ENCODE results near the gene KNL1. TPM values are rescaled to one million over a fixed set of nuclear protein-coding genes. Genes with fewer than 3 reads are reported as not detected.
A peak's percentile ranks its signal among the peaks of the same experiment; 100 is the strongest.

The KNL1 gene
- total RNA-seq, 1 experiment from 2014 or later = 25.8 TPM

DNA sequence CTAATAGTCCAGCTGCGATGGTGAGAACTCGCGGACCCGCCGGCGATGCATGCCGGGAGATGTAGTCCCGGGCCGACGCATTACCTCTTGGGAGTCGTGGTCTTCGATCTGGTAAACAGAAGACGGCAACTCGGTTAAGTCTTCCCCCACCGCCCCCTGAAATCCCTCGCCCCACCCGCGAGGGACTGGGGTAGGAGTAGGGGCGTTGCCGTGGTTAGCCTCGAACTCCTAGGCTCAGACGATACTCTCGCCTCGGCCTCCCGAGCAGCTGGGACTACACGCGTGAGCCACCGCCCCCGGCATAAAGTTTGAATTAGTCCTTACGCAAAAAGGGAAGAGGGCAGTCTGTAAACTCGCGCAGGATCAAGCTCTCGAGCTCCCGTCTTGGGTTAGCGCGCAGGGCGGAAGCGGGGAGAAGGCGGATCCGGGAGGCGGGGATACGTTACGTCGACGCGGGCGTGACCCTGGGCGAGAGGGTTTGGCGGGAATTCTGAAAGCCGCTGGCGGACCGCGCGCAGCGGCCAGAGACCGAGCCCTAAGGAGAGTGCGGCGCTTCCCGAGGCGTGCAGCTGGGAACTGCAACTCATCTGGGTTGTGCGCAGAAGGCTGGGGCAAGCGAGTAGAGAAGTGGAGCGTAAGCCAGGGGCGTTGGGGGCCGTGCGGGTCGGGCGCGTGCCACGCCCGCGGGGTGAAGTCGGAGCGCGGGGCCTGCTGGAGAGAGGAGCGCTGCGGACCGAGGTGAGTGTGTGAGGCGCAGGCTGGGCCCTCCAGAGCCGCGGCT lies 100.8 kb downstream of the KNL1 start, which contains the start of gene RAD51:
Gene RAD51 (plus strand): TSS at position 487 of the 781 bp plus-strand sequence. CDS start 3,585 bp downstream, outside the sequence.
- H3K4me1 ChIP-seq (ENCODE audit: low read length) = peaks cover 18% of the 10 kb centered on the region
- no peaks in the 10 kb centered on the region for H3K9me3 ChIP-seq (ENCODE audit: low read length)
- H3K36me3 ChIP-seq (ENCODE audit: insufficient read depth, low read length) = peaks cover 8% of the 10 kb centered on the region; the same call in 1 of the 2 replicates
- peak within 1 kb of the TSS; percentile 95 for H3K4me3 ChIP-seq (ENCODE audit: low read length)
- peak within 1 kb of the TSS; percentile 92 for H3K9ac ChIP-seq (ENCODE audit: low read length)
- no peaks in the 10 kb centered on the region for H3K9me2 ChIP-seq (replicated peaks; ENCODE audit: insufficient read depth, low read length)
- peak within 1 kb of the TSS; percentile 90 for H2AFZ ChIP-seq (ENCODE audit: low read length)
- peak within 1 kb of the TSS; percentile 87 for H3K27ac ChIP-seq (ENCODE audit: low read length)
- DNase-seq = peak; percentile 98
- H3K4me2 ChIP-seq (ENCODE audit: low read depth, low read length, poor library complexity, severe bottlenecking) = peak within 1 kb of the TSS; percentile 95
- no peaks in the 10 kb centered on the region for H3K27me3 ChIP-seq (ENCODE audit: low read length)
- H4K20me1 ChIP-seq (ENCODE audit: insufficient read depth, low read depth, low read length) = no peaks in the 10 kb centered on the region
- H3K79me2 ChIP-seq (ENCODE audit: low read length) = peaks cover 36% of the 10 kb centered on the region

DNA sequence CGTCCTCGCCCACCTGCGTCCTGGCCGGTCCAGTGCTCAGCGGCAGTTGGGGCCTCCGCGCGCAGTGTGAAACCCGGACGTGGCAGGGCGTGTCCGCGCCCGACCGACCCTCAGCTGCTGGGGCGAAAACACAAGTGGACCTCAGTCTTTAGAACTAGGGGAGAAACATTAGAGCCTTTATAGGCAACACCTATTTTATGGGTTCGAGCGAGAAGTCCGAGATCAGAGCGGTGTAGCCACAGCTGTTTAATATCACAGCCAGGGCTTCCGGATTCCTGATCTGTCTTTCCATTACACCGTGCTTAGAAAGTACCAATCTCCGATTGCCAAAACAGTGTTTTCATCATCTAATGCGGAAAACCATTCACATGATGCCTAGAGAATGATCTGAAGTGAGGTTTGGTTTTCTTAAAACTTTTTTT lies 101.4 kb downstream of the KNL1 start:
- Histone ChIP-seq H4K20me1 (ENCODE audit: insufficient read depth, low read depth, low read length) (no peaks in the 10 kb centered on the region), H3K27me3 (ENCODE audit: low read length) (no peaks in the 10 kb centered on the region), H3K4me1 (ENCODE audit: low read length) (peaks cover 18% of the 10 kb centered on the region), H3K36me3 (ENCODE audit: insufficient read depth, low read length) (peaks cover 14% of the 10 kb centered on the region; the same call in 1 of the 2 replicates), H2AFZ (ENCODE audit: low read length) (peak overlapping the region; percentile 61; the same call in 1 of the 2 replicates), H3K79me2 (ENCODE audit: low read length) (peaks cover 38% of the 10 kb centered on the region), H3K9me2 (replicated peaks; ENCODE audit: insufficient read depth, low read length) (no peaks in the 10 kb centered on the region), H3K4me2 (ENCODE audit: low read depth, low read length, poor library complexity, severe bottlenecking) (peak overlapping the region; percentile 95), H3K9ac (ENCODE audit: low read length) (peak overlapping the region; percentile 92), H3K27ac (ENCODE audit: low read length) (peak overlapping the region; percentile 87), H3K4me3 (ENCODE audit: low read length) (peak overlapping the region; percentile 95), H3K9me3 (ENCODE audit: low read length) (no peaks in the 10 kb centered on the region)
- DNase-seq = peak; percentile 73

DNA sequence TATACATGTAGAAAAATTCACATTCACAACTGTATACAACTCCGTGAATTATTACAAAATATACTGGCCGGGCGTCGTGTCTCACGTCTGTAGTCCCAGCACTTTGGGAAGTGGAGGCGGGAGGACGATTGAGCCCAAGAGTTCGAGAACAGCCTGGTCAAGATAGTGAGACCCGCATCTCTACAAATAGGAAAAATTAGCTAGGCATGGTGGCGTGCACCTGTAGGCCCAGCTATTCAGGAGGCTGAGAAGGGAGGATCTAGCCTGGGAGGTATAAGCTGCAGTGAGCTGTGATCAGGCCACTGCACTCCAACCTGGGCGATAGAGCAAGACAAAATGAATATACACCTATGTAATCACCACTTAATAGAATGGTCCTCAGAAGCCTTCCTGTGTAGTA lies 102.2 kb downstream of the KNL1 start:
- H3K27me3 ChIP-seq (ENCODE audit: low read length) = no peaks in the 10 kb centered on the region
- no peaks in the 10 kb centered on the region for H3K9me2 ChIP-seq (replicated peaks; ENCODE audit: insufficient read depth, low read length)
- no peak for DNase-seq
- H3K27ac ChIP-seq (ENCODE audit: low read length) = no peak overlapping the region; the same call in 1 of the 2 replicates
- H3K4me1 ChIP-seq (ENCODE audit: low read length) = peaks cover 18% of the 10 kb centered on the region
- H3K9me3 ChIP-seq (ENCODE audit: low read length) = no peaks in the 10 kb centered on the region
- no peak overlapping the region for H2AFZ ChIP-seq (ENCODE audit: low read length)
- H4K20me1 ChIP-seq (ENCODE audit: insufficient read depth, low read depth, low read length) = no peaks in the 10 kb centered on the region
- H3K9ac ChIP-seq (ENCODE audit: low read length) = peak overlapping the region; percentile 92
- H3K4me2 ChIP-seq (ENCODE audit: low read depth, low read length, poor library complexity, severe bottlenecking) = peak overlapping the region; percentile 95
- peaks cover 21% of the 10 kb centered on the region; the same call in 1 of the 2 replicates for H3K36me3 ChIP-seq (ENCODE audit: insufficient read depth, low read length)
- peak overlapping the region; percentile 95 for H3K4me3 ChIP-seq (ENCODE audit: low read length)
- H3K79me2 ChIP-seq (ENCODE audit: low read length) = peaks cover 38% of the 10 kb centered on the region

DNA sequence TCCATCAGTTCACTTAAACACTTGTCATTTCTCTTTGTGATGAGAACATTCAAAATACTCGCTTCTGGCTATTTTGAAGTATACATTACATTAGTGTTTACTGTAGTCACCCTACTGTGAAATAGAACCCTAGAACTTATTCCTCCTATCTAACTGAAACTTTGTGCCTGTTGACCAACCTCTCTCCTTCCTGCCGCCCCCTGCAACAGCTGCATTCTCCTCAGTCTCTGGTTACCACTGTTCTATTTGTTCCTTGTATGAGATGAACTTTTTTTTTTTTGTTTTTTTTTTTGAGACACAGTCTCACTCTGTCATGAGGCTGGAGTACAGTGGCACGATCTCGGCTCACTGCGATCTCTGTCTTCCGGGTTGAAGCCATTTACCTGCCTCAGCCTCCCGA lies 103.9 kb downstream of the KNL1 start:
- H3K9me3 ChIP-seq (ENCODE audit: low read length) = no peaks in the 10 kb centered on the region
- no peaks in the 10 kb centered on the region for H4K20me1 ChIP-seq (ENCODE audit: insufficient read depth, low read depth, low read length)
- no peak overlapping the region for H3K4me3 ChIP-seq (ENCODE audit: low read length)
- DNase-seq = no peak
- H3K9me2 ChIP-seq (replicated peaks; ENCODE audit: insufficient read depth, low read length) = no peaks in the 10 kb centered on the region
- no peak overlapping the region for H3K4me2 ChIP-seq (ENCODE audit: low read depth, low read length, poor library complexity, severe bottlenecking)
- no peak overlapping the region for H2AFZ ChIP-seq (ENCODE audit: low read length)
- peaks cover 18% of the 10 kb centered on the region for H3K4me1 ChIP-seq (ENCODE audit: low read length)
- H3K36me3 ChIP-seq (ENCODE audit: insufficient read depth, low read length) = peaks cover 29% of the 10 kb centered on the region; the same call in 1 of the 2 replicates
- H3K79me2 ChIP-seq (ENCODE audit: low read length) = peaks cover 38% of the 10 kb centered on the region
- no peak overlapping the region for H3K9ac ChIP-seq (ENCODE audit: low read length)
- no peak overlapping the region for H3K27ac ChIP-seq (ENCODE audit: low read length)
- H3K27me3 ChIP-seq (ENCODE audit: low read length) = no peaks in the 10 kb centered on the region

DNA sequence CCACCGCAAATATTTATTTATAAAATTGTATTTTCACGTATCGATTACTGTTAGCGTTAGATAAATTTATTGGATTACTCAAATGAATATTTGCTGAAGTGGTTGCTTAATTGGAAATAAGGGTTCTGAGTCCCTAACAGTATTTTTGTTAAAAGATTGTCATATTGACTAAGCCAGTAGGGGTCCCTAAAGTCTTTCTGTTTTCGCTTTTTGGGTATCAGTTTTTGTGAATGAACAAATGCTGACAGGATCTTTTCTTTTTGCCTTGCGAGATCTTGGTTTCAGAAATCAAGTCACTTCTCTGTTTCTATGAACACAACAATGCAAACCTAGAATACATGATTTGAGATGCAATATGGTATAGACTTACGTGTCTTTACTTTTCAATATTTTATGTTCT lies 108.0 kb downstream of the KNL1 start:
- peak; percentile 68 for DNase-seq
- Histone ChIP-seq H3K9me2 (replicated peaks; ENCODE audit: insufficient read depth, low read length) (no peaks in the 10 kb centered on the region), H3K27ac (ENCODE audit: low read length) (no peak overlapping the region), H3K4me1 (ENCODE audit: low read length) (no peaks in the 10 kb centered on the region), H3K79me2 (ENCODE audit: low read length) (peaks cover 20% of the 10 kb centered on the region), H3K4me3 (ENCODE audit: low read length) (no peak overlapping the region), H3K9ac (ENCODE audit: low read length) (no peak overlapping the region), H2AFZ (ENCODE audit: low read length) (no peak overlapping the region), H3K4me2 (ENCODE audit: low read depth, low read length, poor library complexity, severe bottlenecking) (no peak overlapping the region), H3K27me3 (ENCODE audit: low read length) (no peaks in the 10 kb centered on the region), H3K36me3 (ENCODE audit: insufficient read depth, low read length) (peaks cover 37% of the 10 kb centered on the region), H3K9me3 (ENCODE audit: low read length) (no peaks in the 10 kb centered on the region), H4K20me1 (ENCODE audit: insufficient read depth, low read depth, low read length) (no peaks in the 10 kb centered on the region)

DNA sequence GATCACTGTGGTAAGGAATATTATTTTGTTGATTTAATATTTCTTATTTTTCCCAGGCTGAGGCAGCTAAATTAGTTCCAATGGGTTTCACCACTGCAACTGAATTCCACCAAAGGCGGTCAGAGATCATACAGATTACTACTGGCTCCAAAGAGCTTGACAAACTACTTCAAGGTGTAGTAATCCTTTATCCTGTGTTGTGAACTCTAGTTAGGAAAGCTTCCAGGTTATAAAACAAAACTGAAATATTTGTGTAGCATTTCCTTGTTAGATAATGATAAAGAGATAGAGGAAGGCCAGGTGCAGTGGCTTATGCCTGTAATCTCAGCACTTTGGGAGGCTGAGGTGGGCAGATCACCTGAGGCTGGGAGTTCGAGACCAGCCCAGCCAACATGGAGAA lies 112.1 kb downstream of the KNL1 start:
- no peaks in the 10 kb centered on the region for H3K79me2 ChIP-seq (ENCODE audit: low read length)
- no peak for DNase-seq
- no peak overlapping the region for H3K27ac ChIP-seq (ENCODE audit: low read length)
- H3K4me2 ChIP-seq (ENCODE audit: low read depth, low read length, poor library complexity, severe bottlenecking) = no peak overlapping the region
- no peak overlapping the region for H3K4me3 ChIP-seq (ENCODE audit: low read length)
- no peak overlapping the region for H3K9ac ChIP-seq (ENCODE audit: low read length)
- H4K20me1 ChIP-seq (ENCODE audit: insufficient read depth, low read depth, low read length) = no peaks in the 10 kb centered on the region
- H3K4me1 ChIP-seq (ENCODE audit: low read length) = no peaks in the 10 kb centered on the region
- peaks cover 36% of the 10 kb centered on the region for H3K36me3 ChIP-seq (ENCODE audit: insufficient read depth, low read length)
- no peaks in the 10 kb centered on the region for H3K9me2 ChIP-seq (replicated peaks; ENCODE audit: insufficient read depth, low read length)
- H3K9me3 ChIP-seq (ENCODE audit: low read length) = no peaks in the 10 kb centered on the region
- no peaks in the 10 kb centered on the region for H3K27me3 ChIP-seq (ENCODE audit: low read length)
- no peak overlapping the region for H2AFZ ChIP-seq (ENCODE audit: low read length)

Small RNA genes lying within 50 kb of the gene (small RNA-seq; reads per million reads assigned to genes)
- not detected for gene RF00017
- not detected for gene RN7SL376P

Other genes with a start within 250 kb of the KNL1 start
- not detected in 2 replicates for gene PHGR1, start 243.2 kb upstream of the KNL1 start, total RNA-seq (2014; rRNA removed; shearing (Covaris generic); ENCODE audit: low replicate concordance)
- 0.07 and 2.6 TPM in 2 replicates for gene DISP2, start 236.0 kb upstream of the KNL1 start, total RNA-seq (2014; rRNA removed; shearing (Covaris generic); ENCODE audit: low replicate concordance)
- 34.5 and 43.1 TPM in 2 replicates for gene KNSTRN, start 211.5 kb upstream of the KNL1 start, total RNA-seq (2014; rRNA removed; shearing (Covaris generic); ENCODE audit: low replicate concordance)
- gene IVD, start 188.5 kb upstream of the KNL1 start, total RNA-seq (2014; rRNA removed; shearing (Covaris generic); ENCODE audit: low replicate concordance) = 38.1 and 56.4 TPM in 2 replicates
- gene BAHD1, start 153.3 kb upstream of the KNL1 start, total RNA-seq (2014; rRNA removed; shearing (Covaris generic); ENCODE audit: low replicate concordance) = 10.3 and 15.4 TPM in 2 replicates
- gene CHST14, start 123.3 kb upstream of the KNL1 start, total RNA-seq (2014; rRNA removed; shearing (Covaris generic); ENCODE audit: low replicate concordance) = 8.4 and 11.6 TPM in 2 replicates
- gene CCDC32, start 29.2 kb upstream of the KNL1 start, total RNA-seq (2014; rRNA removed; shearing (Covaris generic); ENCODE audit: low replicate concordance) = 21.8 and 25.3 TPM in 2 replicates
- gene RPUSD2, start 24.9 kb upstream of the KNL1 start, total RNA-seq (2014; rRNA removed; shearing (Covaris generic); ENCODE audit: low replicate concordance) = 13.6 and 33.0 TPM in 2 replicates
- 8.6 and 11.4 TPM in 2 replicates for gene RAD51, start 100.9 kb downstream of the KNL1 start, total RNA-seq (2014; rRNA removed; shearing (Covaris generic); ENCODE audit: low replicate concordance)
- 7.8 and 15.8 TPM in 2 replicates for gene RMDN3, start 161.0 kb downstream of the KNL1 start, total RNA-seq (2014; rRNA removed; shearing (Covaris generic); ENCODE audit: low replicate concordance)
- gene GCHFR, start 169.8 kb downstream of the KNL1 start, total RNA-seq (2014; rRNA removed; shearing (Covaris generic); ENCODE audit: low replicate concordance) = 173 and 503 TPM in 2 replicates
- gene C15orf62, start 175.7 kb downstream of the KNL1 start, total RNA-seq (2014; rRNA removed; shearing (Covaris generic); ENCODE audit: low replicate concordance) = 2.4 and 9.8 TPM in 2 replicates
- 14.5 and 47.5 TPM in 2 replicates for gene ZFYVE19, start 212.8 kb downstream of the KNL1 start, total RNA-seq (2014; rRNA removed; shearing (Covaris generic); ENCODE audit: low replicate concordance)
- 14.8 and 46.6 TPM in 2 replicates for gene DNAJC17, start 213.2 kb downstream of the KNL1 start, total RNA-seq (2014; rRNA removed; shearing (Covaris generic); ENCODE audit: low replicate concordance)
- gene PPP1R14D, start 234.5 kb downstream of the KNL1 start, total RNA-seq (2014; rRNA removed; shearing (Covaris generic); ENCODE audit: low replicate concordance) = not detected in 2 replicates
- 2.0 and 3.4 TPM in 2 replicates for gene SPINT1, start 249.8 kb downstream of the KNL1 start, total RNA-seq (2014; rRNA removed; shearing (Covaris generic); ENCODE audit: low replicate concordance)

Data from Karpas-422 (cell line).